Measurements from ENCODE around the gene S100P.

S100P gene

DNA sequence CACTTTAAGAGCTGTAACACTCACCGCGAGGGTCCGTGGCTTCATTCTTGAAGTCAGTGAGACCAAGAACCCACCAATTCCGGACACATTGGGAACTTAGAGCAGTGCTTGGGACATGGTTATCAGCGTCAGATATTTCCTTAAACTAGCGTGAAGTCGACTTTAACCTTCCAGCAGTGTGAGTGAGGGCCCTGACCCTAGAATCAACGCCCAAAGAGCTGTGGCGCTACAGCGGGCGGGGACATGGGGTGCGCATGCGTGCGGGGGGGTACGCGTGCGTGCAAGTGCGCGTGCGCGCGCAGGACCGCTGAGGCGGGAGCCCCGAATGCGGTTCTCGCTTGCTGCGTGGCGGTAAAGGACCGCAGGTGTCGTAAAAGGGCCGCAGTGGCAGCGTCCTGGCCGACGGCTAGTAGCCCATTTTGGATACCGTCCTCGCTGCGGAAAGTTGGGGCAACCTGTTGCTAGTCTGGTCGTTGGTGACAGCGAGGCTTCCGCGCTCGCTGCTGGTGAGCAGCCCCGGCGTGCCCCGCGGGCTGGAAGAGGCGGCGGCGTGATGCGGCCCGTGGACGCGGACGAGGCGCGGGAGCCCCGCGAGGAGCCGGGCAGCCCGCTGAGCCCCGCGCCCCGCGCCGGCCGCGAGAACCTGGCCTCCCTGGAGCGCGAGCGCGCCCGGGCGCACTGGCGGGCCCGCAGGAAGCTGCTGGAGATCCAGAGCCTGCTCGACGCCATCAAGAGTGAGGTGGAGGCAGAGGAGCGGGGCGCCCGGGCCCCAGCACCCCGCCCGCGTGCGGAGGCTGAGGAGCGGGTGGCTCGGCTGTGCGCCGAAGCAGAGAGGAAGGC lies 19.8 kb upstream of the S100P start:
- DNase-seq = peak; percentile 83

DNA sequence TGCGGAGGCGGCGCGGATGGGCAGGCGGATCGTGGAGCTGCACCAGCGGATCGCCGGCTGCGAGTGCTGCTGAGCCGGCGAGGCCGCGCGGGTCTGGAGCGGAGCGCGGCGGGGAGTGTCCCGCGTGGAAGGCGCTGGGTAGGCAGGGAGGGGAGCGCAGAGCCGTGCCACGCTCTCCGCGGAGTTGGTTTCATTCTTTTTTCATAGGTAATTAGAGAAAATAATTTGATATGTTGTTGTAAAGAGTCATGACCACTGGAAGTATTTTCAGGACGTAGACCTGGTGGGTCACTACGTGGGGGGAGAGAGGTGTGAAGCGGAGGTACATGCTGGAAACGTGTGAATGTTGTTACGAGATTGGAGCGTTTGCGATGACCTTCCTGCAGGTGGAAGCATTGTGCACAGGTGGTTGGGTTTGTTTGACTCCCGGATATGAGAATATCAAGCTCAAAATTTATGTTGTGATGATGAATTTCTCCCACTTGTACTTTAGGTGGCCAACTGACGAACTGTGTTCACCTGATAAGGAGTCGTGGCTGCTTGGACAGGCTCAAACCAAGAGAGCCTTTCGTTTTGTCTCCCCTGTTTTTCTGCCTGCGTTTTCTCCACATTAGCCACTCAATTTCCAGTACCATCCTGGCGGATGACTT lies 19.1 kb upstream of the S100P start:
- DNase-seq = peak; percentile 34

DNA sequence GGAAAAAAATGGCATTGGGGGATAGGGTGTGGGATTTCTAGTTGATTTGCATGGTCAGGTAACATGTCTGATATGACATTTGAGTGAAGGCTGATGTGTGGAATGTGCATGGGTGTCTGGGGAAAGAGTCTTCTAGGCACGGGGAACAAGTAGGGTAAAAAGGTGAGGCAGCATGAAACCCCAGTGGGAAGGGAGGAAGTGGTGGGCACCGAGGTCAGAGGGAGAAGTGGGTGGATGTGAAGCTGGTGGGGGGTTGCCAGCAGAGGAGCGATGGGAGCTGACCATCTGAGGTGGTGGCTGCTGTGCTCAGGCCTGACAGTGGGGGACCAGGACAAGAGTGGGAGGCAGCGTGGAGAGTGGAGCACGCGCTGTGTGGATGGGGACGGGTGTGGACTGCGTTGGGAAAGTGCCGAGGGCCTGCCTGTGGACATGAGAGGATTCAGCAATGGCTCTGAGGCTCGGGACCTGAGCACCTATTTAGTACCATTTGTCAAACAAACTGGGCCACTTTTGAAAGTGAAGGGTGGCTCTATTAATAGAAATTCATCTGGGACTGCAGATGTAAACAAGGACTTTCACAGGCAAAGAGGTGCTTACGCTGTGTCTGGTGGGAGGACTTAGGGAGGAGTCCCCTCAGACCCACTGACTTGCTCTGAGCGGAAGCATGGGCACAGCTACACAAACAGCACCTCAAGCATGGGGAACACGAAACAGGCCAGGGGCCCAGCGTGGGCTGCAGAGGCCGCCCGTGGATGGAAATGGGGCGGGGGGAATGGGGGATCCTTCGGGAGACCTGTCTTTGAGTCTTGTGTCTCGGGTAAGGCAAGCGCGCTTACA lies 16.7 kb upstream of the S100P start:
- no peak for DNase-seq

DNA sequence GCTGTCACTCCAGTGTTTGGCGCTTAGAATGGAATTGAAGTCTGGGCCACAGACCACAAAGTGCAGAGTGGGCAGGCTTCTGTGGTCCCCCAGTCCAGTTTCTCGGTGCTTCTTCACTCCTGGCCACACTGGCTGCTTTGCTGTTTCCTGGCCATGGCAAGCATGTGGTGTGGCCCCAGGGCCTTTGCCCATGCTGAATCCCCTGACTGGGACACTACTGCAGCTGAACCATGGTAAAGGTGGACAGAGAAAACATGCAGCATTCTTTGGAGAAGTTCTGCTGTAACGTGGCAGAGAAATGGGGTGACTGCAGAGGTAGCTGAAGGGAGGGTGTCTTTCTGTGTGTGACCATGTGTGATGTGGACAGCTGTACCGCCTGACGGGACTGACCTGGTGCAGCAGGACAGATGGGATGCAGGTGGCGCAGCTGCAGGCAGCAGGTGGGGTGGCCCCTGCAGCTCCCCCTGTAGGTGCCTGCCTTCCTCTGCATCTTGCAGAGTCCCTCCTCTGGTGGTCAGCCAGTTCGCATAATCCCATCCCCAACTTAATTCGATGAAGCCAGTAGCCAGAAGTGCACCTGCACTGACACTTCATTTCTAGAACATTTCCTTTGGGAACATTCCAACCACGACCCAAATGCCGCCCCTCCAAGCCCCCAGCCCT lies 13.2 kb upstream of the S100P start:
- DNase-seq = no peak

DNA sequence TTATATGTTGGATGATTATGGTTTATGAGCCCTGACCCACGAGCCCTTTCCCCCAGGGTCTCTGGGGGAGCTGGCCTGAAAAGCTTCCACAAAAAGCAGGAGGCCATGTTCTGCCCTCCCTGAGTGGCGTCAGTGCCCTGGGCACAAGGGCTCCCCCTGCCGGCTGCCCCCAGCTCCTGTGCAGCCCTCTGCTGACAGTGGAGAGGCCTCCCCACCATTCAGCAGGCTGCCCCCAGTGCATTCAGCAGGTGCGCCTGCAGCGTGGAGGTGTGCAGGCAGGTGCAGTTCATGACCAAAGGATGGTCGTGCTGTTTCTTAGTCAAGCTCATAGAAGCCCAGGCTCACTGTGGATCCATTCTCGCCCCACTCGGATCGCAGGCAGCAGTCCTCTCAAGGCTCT lies 12.5 kb upstream of the S100P start:
- no peak for DNase-seq

DNA sequence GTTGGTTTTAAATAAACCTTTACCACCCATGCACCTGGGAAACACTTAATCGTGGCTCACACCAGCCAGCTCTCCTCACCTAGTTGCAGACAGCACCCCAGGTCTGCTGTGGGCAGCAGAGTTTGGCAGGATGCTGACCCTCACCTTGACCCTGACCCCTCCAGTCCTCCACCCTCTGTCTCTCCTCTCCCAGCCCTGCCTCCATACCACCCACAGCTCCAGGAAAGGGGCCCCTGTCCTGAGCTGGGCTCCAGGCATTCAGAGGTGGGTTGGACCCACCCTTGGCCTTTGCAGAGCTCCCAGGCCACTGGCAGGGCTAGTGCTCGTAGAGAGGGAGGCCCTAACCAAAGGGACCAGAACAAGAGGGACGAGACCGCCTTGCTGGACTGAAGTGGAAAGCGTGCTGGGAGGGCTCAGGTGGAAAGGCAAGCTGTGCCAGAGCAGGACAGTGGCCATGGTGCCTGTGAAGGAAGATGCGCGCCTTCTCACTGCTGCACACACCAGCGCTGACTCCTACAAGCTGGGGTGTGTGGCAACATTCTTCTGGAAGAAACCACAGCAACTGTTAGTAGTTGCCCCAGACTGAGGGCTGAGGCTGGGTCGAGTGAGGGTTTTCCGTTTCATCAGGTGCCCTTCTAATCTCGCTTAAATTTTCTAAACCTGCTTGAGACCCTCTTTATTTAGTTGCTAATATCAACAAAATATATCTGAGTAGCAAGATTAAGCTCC lies 10.7 kb upstream of the S100P start:
- no peak for DNase-seq

DNA sequence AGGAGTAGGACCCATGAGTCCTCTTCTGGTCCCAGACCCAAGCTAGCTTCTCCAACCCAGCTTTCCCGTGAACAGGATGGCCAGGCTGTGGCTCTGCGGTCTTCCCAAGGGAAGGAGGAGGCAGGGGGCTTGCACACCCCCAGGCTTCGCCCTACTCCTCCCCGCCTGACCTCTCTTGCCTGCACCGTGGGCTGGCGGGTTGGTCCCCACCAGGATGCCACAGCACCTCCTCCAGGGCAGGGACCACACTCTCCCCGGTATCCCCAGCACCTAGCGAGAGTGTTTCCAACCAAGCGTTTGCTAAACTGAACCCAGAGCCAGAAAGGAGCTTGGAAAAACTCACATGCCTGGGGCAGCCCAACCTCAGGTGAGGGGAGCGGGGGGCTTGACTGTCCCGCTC lies 9.0 kb upstream of the S100P start:
- no peak for DNase-seq

DNA sequence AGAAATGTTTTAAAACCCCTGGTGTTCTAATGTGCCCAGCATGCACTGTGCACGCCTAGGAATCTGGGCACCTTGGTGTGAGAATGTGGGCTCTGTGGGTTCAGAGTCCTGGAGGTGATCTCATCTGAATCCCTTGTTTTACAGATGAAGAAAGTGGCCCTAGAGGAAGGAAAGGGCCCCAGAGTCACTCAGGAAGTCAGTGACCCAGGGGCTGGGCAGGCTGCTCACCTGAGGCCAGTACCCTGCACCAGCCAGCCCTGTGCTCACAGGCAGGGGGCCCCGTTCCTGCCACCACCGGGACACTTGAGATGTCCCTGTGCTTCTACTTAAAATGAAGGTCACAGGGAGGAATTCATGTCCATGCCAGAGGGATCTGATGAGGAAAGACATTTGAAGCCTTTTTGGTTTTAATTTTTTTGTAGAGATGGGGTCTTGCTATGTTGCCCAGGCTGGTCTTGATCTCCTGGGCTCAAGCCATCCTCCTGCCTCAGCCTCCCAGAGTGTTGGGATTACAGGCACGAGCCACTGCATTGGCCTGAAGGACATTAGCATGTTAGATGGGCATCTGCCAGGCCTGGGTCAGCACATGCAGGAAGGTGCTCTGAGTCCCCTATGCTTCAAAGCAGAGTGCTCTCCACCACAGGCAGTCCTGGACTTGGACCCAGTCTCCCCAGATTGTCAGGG lies 7.4 kb upstream of the S100P start:
- DNase-seq = no peak

DNA sequence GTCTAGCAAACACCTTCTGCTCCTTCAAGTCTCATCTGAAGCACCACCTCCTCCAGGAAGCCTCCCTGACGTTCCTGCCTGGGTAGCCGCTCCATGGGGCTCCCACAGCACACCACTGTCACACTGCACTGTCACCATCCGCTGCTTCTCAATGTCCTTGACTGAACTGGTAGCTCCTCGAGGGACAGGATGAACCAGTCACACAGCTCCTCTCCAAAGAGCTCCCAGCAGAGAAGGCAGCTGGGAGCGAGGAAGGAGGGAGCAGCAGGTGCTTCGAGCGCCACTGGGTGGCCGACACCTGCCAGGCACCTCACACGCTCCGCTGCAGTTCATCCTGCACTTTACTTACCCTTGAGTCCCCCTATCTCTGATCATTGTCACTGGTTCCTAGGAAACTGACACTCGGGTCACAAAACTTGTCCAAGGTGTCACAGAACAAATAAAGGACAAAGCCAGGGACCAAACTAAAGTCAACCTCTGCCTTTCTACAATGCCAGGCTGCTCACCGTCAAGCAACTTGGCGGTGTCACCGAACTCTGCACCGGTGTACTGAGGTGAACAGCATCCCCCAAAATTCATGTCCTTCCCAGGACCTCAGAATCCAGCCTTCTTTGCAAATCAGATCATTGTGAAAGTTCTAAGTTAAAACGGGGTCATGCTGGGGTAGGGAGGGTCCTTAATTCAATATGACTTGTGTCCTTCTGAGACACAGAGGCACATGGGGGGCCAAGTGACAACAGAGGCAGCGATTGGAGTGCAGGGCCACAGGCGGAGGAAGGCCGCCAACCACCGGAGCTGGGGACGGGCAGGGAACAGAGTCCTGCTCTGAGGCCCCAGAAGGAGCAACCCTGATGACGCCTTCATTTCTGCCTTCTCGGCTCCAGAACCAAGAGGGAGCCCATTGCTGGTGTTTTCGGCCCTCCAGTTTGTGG lies 5.5 kb upstream of the S100P start:
- no peak for DNase-seq

DNA sequence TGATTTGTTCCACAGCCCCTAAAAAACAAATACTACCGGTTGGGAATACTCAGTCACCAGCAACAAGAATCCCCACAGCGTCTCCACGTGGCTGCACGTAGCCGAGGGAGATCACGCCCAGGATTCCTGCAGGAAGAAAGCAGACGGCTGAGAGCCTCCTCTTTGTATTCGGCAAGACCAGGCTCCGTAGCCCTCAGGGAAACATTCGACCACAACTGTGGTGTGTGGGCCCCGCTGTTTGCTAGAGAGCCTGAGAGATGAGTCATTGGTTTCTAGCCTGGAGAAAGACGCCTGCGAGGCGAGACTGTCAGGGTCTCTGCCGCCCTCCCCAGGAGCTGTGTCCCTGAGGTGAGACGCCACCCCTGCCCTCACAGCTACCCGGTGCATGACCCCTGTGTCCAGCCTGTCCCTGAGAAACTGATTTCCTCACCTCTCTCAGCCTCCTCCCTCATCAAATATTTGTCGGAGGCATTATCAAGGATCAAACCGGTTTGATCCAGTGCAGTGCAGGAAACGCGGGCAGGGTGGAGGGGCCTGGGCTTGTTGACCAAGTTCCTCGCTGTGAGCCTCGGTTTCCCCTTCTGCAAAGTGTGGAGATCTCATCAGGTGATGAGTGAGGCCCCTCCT lies 4.7 kb upstream of the S100P start:
- DNase-seq = no peak

DNA sequence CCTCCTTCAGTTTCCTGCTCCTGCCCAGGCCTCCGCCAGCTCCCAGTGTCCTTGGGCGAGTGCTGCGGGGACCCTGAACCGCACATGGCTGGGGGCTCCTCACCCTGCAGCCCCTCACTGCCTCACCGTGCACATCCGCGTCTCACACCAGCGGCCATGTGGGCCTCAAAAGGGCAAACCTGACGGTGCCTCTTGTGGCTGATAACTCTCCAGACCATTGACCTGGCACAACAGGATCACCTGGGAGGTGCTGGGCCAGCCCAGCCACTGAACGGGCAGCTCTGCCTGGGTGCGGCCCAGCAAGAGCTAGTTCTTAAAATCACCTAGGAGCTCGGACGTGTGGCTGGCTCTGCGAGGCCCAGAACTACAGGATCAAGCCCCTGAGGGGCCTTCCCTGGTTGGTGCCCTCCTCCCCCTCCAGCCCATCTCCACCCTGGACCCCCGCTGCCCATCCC lies 4.1 kb upstream of the S100P start:
- no peak for DNase-seq

DNA sequence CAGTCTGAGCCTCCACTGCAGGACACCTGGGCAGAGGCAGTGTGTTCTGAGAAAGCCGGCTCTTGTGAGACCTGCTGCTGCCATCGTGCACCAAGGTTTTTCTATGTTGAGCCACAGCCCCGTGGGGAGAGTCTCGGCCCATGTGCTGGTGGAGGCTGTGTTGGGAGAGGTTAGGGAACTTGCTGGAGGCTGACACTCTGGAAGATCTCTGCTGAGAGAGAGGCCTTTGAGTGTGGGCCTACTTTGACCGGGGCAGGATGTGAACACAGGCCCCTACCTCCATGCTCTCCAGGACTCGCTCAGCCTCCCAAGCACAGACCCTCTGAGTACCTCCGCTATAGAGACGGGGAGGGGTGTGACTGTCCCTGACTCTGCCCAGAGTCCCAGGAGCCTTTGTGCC lies 1.3 kb upstream of the S100P start:
- no peak for DNase-seq

DNA sequence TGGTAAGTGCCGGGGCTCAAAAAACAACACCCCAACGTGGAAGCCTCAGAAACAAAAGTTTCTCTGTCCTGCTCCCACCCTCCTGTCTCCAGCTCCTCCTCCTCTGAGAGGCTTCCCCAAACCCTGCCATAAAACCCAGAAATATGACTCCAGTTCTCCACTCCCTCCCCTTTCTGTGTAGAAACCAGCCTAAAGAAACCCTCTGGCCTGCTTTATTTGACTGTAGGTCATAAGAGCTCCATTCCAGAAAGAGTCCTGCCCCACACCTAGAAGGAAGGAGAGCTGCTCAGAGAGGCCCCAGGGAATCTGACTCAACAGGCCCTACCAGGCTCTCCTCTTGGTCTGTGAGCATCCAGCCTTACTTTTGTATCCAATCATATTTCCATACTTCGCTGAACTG lies 872 bp upstream of the S100P start:
- DNase-seq = no peak

DNA sequence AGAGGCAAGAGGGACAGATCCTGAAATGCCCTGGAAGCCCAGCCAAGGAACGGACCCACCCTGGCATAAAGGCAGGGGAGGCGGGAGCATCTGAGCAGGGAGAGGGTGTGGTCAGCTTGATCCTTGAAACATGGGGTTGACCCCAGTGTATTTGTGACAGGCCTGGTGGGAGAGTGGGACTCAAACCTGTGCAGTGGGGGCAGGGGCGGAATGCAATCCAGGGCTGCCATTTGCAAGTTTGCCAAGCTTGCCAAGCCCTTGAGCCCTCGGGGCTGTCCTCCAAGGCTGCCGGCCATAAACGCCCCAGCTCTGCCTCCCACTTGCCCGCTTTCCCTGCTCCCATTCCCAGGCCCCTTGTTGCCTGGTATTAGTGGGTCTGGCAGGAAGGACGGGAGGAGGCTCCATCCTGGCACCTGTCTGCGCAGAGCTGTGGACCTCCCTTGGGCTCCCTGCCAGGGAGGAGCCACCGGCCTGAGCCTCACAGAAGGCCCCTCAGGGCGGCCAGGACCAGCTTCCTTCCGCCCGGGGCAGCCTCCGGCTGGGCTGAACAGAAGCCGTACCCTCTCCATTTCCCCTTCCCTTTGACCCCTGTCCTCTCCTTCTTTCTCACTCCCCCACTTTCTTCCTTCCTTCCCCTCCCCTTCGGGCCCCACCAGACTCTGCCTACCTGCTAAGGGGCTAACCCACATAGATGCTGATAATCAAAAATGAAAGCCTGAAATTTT lies 661 bp downstream of the S100P start:
- no peak for DNase-seq

DNA sequence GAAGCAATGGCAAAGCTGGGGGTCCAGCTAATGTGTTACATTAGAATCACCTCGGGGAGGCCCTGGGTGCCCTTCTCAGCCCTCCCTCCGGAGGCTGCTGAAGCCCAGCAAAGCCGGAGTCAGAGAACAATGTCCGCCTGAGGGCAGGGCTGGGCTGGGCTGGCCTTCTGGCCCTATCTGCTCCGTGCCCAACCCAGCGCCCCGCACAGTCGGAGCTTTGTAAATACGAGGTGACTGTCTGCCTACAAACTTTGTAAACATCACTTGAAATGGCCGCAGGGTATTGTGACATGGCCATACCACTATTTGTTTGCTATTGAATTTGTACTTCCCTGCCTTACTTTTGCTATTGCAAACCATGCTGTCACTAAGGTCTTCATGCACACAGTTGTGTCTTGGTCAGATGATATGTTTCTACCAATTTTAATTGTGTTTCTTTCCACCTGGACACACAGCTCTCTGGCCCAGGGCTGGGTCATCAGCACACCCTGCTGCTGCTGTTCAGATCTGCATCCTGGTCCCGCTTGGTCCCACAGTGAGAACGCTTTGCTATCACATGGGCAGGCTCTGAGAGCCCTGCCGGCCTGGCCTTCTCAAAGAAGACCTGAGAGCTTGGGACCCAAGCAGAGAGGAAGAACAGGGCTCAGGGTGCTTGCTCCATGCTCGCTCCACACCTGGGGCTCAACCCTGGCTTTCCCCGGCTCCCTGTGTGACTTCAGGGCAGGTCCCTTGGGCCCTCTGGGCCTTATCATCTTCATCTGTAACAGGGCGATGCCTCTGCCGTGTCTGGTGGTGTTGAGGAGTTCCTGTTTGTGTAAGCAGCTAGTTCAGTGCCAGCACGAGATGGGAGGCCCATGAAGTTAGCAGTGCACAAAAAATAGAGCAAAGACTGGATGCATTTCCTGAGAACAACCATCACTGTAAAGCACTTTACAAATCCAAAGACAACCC lies 2.3 kb downstream of the S100P start:
- DNase-seq = no peak

DNA sequence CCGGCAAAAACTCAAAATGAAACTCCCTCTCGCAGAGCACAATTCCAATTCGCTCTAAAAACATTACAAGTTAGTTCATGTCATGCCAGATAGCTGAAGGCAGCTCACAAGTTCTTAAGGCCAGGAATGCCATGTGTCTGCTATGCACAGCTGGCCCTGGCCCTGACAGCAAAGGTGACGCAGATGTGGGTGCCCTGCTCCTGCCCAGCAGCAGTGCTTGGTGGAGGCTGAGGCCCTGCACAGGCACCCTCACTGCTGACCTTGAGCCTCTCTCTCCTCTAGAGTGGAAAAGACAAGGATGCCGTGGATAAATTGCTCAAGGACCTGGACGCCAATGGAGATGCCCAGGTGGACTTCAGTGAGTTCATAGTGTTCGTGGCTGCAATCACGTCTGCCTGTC lies 2.9 kb downstream of the S100P start:
- no peak for DNase-seq

DNA sequence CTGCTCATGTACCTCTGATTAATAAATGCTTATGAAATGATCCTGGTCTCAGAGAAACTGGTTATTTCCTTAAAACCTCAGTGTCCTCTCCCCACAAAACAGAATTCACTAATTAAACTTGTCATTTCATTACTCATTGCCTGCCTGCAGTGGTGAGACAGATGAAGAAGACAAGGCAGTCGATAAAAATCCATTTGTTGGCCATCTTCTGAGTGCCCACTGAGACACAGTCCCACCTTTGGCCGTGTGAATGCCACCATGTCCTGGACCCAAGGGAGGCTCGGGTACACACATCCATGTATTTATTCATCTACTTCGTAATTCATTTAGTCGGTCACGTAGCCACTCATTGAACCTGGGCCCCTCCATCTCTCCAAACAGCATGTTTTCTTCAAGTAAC lies 3.5 kb downstream of the S100P start:
- DNase-seq = no peak

DNA sequence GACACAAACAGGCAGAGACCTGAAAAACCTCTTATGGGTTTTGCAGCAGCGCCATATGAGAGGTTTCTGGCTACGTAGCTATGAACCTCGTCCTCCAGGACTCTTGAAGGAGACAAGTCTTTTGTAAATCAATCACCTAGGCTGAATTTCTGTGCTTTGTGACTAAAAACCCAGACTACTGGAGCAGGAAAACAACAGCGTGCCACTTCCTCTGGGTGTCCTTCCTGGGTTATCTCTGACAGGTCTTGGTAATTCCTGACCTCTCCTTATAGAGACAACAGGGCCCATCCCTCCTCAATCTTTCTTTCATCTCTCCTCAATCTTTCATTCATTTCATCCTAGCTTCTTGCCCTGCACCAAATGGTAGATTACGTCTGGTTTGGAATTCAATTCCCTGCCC lies 5.7 kb downstream of the S100P start:
- no peak for DNase-seq
